ENCODE data around the gene TMEM120A.

Gene TMEM120A

GRCh38 chr7:75944507-75944906, 49.9 kb downstream of the TMEM120A start:
- no peaks in the 10 kb centered on the region for H3K79me2 ChIP-seq (ENCODE audit: insufficient read depth, low read length)
- no peak overlapping the region for H3K27ac ChIP-seq (ENCODE audit: low read length)
- no peak overlapping the region for H3K4me3 ChIP-seq (ENCODE audit: low read depth in 1 of 2, low read length in 2 of 2)
- DNase-seq (no peak), ATAC-seq (ENCODE audit: insufficient read depth, low read depth) (no peak)
- no peak overlapping the region for H2AFZ ChIP-seq (ENCODE audit: low read depth, low read length)
- no peaks in the 10 kb centered on the region for H3K9me3 ChIP-seq (ENCODE audit: insufficient read depth, low read length, severe bottlenecking)
- no peak overlapping the region for H3K9ac ChIP-seq (ENCODE audit: low read depth, low read length)
- peaks cover 15% of the 10 kb centered on the region; the same call in 1 of the 2 replicates for H4K20me1 ChIP-seq (ENCODE audit: insufficient read depth, low read length)
- H3K4me1 ChIP-seq (ENCODE audit: insufficient read depth, low read length), result no peaks in the 10 kb centered on the region
- no peaks in the 10 kb centered on the region for H3K27me3 ChIP-seq (ENCODE audit: insufficient read depth, low read length, poor library complexity)
- H3K4me2 ChIP-seq (ENCODE audit: insufficient read depth, low read length), result no peak overlapping the region
- TF ChIP-seq EZH2 (IDR thresholded peaks at IDR 0.05; ENCODE audit: borderline replicate concordance, low read depth, low read length, severe bottlenecking) (no peak), CTCF (IDR thresholded peaks at IDR 0.05; ENCODE audit: borderline replicate concordance, extremely low read depth, low read length, poor library complexity, severe bottlenecking) (no peak)
- no peaks in the 10 kb centered on the region for H3K36me3 ChIP-seq (ENCODE audit: insufficient read depth, low read length)

- Histone ChIP-seq H3K4me2 (ENCODE audit: insufficient read depth, low read length) (no peak overlapping the region), H3K79me2 (ENCODE audit: insufficient read depth, low read length) (no peaks in the 10 kb centered on the region), H3K36me3 (ENCODE audit: insufficient read depth, low read length) (no peaks in the 10 kb centered on the region), H3K9ac (ENCODE audit: low read depth, low read length) (no peak overlapping the region), H2AFZ (ENCODE audit: low read depth, low read length) (no peak overlapping the region), H3K27ac (ENCODE audit: low read length) (no peak overlapping the region), H3K4me1 (ENCODE audit: insufficient read depth, low read length) (no peaks in the 10 kb centered on the region), H4K20me1 (ENCODE audit: insufficient read depth, low read length) (peaks cover 19% of the 10 kb centered on the region), H3K4me3 (ENCODE audit: low read depth in 1 of 2, low read length in 2 of 2) (no peak overlapping the region), H3K9me3 (ENCODE audit: insufficient read depth, low read length, severe bottlenecking) (no peaks in the 10 kb centered on the region), H3K27me3 (ENCODE audit: insufficient read depth, low read length, poor library complexity) (no peaks in the 10 kb centered on the region)
- no peak for TF ChIP-seq CTCF (IDR thresholded peaks at IDR 0.05; ENCODE audit: borderline replicate concordance, extremely low read depth, low read length, poor library complexity, severe bottlenecking)
- TF ChIP-seq EZH2 (IDR thresholded peaks at IDR 0.05; ENCODE audit: borderline replicate concordance, low read depth, low read length, severe bottlenecking), result no peak
- ATAC-seq (ENCODE audit: insufficient read depth, low read depth), result no peak
- DNase-seq, result no peak
Measured at GRCh38 chr7:75943864-75944263, 50.5 kb downstream of the TMEM120A start.

- Histone ChIP-seq H3K27ac (ENCODE audit: low read length) (no peak overlapping the region), H3K36me3 (ENCODE audit: insufficient read depth, low read length) (no peaks in the 10 kb centered on the region), H3K79me2 (ENCODE audit: insufficient read depth, low read length) (no peaks in the 10 kb centered on the region), H3K9ac (ENCODE audit: low read depth, low read length) (no peak overlapping the region), H3K4me1 (ENCODE audit: insufficient read depth, low read length) (no peaks in the 10 kb centered on the region), H3K4me2 (ENCODE audit: insufficient read depth, low read length) (no peak overlapping the region), H4K20me1 (ENCODE audit: insufficient read depth, low read length) (peaks cover 6% of the 10 kb centered on the region; the same call in 1 of the 2 replicates), H2AFZ (ENCODE audit: low read depth, low read length) (no peak overlapping the region), H3K27me3 (ENCODE audit: insufficient read depth, low read length, poor library complexity) (no peaks in the 10 kb centered on the region), H3K9me3 (ENCODE audit: insufficient read depth, low read length, severe bottlenecking) (no peaks in the 10 kb centered on the region), H3K4me3 (ENCODE audit: low read depth in 1 of 2, low read length in 2 of 2) (no peak overlapping the region)
- ATAC-seq (ENCODE audit: insufficient read depth, low read depth), result no peak
- no peak for DNase-seq
- TF ChIP-seq EZH2 (IDR thresholded peaks at IDR 0.05; ENCODE audit: borderline replicate concordance, low read depth, low read length, severe bottlenecking) (no peak), CTCF (IDR thresholded peaks at IDR 0.05; ENCODE audit: borderline replicate concordance, extremely low read depth, low read length, poor library complexity, severe bottlenecking) (no peak)
Measured at GRCh38 chr7:75938921-75939320, 55.5 kb downstream of the TMEM120A start.
